DOHH2 (cell line): Measurements from ENCODE around the gene UNC13B.
A peak's percentile ranks its signal among the peaks of the same experiment; 100 is the strongest.

Experiments
- H3F3A ChIP-seq: fragments of 200-600 bp; sonication (generic), shearing (Covaris generic); 2 replicates; pipeline ENCODE4 v1.6.0; 2016; ENCODE audit warnings: antibody characterized with exemption, mild to moderate bottlenecking; ENCODE audit not compliant: control insufficient read depth, insufficient read depth
- H3K27ac ChIP-seq: fragments of 200-600 bp; sonication (generic); 2 replicates; pipeline ENCODE4 v1.5.1; 2014; ENCODE audit warnings: low read depth, mild to moderate bottlenecking, low read length, moderate library complexity
- H3K27me3 ChIP-seq: fragments of 200-600 bp; sonication (generic); 2 replicates; pipeline ENCODE4 v1.6.1; 2014; ENCODE audit warnings: mild to moderate bottlenecking, low read length, mixed read lengths; ENCODE audit not compliant: control insufficient read depth
- H3K36me3 ChIP-seq: fragments of 200-600 bp; sonication (generic); 2 replicates; pipeline ENCODE4 v1.6.1; 2014; ENCODE audit warnings: mild to moderate bottlenecking, low read length, moderate library complexity, mixed read lengths; ENCODE audit not compliant: control insufficient read depth
- H3K4me1 ChIP-seq: fragments of 200-600 bp; sonication (generic); 2 replicates; pipeline ENCODE4 v1.6.1; 2014; ENCODE audit warnings: mild to moderate bottlenecking, low read length, mixed read lengths; ENCODE audit not compliant: control insufficient read depth
- H3K4me2 ChIP-seq: fragments of 200-600 bp; sonication (generic); 2 replicates; pipeline ENCODE4 v1.6.0; 2014; ENCODE audit warnings: mild to moderate bottlenecking, low read length, moderate library complexity
- H3K4me3 ChIP-seq: fragments of 200-600 bp; sonication (generic); 2 replicates; pipeline ENCODE4 v1.5.1; 2014; ENCODE audit warnings: mild to moderate bottlenecking, low read length, mixed read lengths
- H3K79me2 ChIP-seq: fragments of 200-600 bp; sonication (generic); 2 replicates; pipeline ENCODE4 v1.6.1; 2014; ENCODE audit warnings: mild to moderate bottlenecking, low read length, mixed read lengths; ENCODE audit not compliant: control insufficient read depth
- H3K9me2 ChIP-seq: fragments of 200-600 bp; sonication (generic); replicated peaks from 2 replicates; pipeline ENCODE4 v1.6.1; 2014; ENCODE audit warnings: mild to moderate bottlenecking, low read length, mixed read lengths; ENCODE audit not compliant: control insufficient read depth
- H3K9me3 ChIP-seq: fragments of 200-600 bp; sonication (generic); 2 replicates; pipeline ENCODE4 v1.6.1; 2014; ENCODE audit warnings: antibody characterized with exemption, low read length, mixed read lengths; ENCODE audit not compliant: control insufficient read depth, insufficient read depth
- H4K20me1 ChIP-seq: fragments of 200-600 bp; sonication (generic); 2 replicates; pipeline ENCODE4 v1.6.0; 2014; ENCODE audit warnings: low read depth, mild to moderate bottlenecking, antibody characterized with exemption, low read length, moderate library complexity; ENCODE audit not compliant: control insufficient read depth, insufficient read depth
- EZH2phosphoT487 ChIP-seq: fragments of 200-600 bp; sonication (generic); IDR thresholded peaks from 2 replicates; pipeline ENCODE4 v1.6.1; 2017; ENCODE audit warnings: borderline replicate concordance, mild to moderate bottlenecking, antibody characterized with exemption, low read length, moderate library complexity, mixed read lengths
- TF ChIP-seq, protein P1 (sequence below): fragments of 200-600 bp; sonication (generic); IDR thresholded peaks from one replicate; pipeline ENCODE4 v1.5.1; 2014; ENCODE audit warnings: antibody characterized with exemption, mild to moderate bottlenecking, low read depth, low read length; ENCODE audit not compliant: poor library complexity, severe bottlenecking

The UNC13B gene

DNA sequence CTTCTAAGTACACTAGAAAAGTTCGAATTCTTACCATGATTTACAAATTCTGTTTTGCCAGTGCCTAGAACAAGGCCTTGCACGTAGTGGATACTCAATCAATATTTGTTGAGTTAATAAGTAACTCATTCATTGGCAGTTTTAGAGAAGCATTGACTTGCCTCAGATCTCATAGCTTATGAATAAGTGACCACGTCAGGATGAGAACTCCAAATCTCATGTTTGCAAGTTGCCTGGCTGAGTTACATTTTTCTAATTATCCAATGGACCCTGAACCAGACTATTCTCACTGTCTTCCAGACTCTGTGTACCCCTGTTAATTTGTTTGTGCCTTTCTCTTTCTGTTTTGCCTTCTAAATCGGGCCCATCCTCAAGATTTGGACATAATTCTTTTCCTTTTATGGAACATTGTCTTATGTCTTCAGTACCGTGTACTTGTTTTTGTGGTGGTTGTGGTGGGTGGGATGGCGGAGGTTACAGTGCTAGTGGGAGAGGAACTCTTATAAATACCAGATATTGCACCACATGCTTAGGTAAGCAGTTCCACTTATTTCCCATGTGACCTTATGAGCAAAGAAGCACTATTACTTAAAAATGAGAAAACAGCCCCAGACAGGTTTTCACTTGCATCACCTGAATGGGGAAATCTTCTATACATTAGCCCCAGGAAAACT, 96.3 kb downstream of the UNC13B start:
- H3K4me2 ChIP-seq: no peak overlapping the region

DNA sequence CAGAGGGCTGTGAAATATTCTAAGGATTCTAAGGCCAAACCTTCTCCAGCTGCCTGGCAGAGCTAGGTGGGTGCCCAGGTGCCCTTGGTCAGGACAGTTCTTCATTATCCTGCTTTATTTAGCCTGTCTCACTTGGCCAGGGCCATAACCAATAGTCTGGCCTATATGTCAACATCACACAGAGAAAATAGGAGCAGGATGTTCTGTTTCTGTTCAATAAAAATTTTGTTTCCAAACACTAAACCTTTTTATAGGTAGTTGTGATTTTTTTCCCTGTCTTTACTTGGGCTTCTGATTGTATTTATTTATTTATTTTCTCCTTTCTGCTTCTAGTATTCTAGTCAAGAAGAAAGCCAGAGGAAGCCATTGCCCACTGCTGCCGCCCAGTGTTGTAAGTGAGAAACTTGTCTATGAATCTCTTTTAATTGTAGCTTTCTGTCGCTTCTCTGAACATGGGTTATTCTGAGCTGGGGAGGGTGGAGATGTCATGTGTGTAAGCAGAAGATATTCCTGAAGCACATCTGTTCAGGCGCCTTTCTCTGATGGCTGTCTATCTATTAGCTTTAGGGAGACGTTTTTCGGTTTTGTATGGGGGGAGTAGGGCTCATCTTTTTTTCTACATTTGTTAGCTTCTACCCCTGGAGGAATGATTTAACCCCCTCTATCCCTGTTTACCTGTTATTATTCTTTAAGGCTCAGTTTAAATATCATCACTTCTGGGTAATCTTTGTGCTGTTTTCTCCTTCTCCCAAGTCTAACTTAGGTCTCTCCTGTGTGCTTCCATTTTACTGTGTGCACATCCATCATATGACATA, 97.1 kb downstream of the UNC13B start:
- TF ChIP-seq, protein P1, sequence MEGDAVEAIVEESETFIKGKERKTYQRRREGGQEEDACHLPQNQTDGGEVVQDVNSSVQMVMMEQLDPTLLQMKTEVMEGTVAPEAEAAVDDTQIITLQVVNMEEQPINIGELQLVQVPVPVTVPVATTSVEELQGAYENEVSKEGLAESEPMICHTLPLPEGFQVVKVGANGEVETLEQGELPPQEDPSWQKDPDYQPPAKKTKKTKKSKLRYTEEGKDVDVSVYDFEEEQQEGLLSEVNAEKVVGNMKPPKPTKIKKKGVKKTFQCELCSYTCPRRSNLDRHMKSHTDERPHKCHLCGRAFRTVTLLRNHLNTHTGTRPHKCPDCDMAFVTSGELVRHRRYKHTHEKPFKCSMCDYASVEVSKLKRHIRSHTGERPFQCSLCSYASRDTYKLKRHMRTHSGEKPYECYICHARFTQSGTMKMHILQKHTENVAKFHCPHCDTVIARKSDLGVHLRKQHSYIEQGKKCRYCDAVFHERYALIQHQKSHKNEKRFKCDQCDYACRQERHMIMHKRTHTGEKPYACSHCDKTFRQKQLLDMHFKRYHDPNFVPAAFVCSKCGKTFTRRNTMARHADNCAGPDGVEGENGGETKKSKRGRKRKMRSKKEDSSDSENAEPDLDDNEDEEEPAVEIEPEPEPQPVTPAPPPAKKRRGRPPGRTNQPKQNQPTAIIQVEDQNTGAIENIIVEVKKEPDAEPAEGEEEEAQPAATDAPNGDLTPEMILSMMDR: peak; percentile 64
- TF ChIP-seq EZH2phosphoT487: no peak
- H3K27ac ChIP-seq: no peak overlapping the region

More for the DNA sequence above, 96.3 kb downstream of the UNC13B start:
- H3F3A ChIP-seq: no peaks in the 10 kb centered on the region
- H3K4me3 ChIP-seq: no peak overlapping the region
- no peaks in the 10 kb centered on the region for H3K36me3 ChIP-seq
- H3K27ac ChIP-seq: no peak overlapping the region
- H3K4me1 ChIP-seq: no peaks in the 10 kb centered on the region
- TF ChIP-seq, protein P1: no peak
- no peaks in the 10 kb centered on the region for H3K27me3 ChIP-seq
- H3K9me3 ChIP-seq: no peaks in the 10 kb centered on the region
- no peaks in the 10 kb centered on the region for H4K20me1 ChIP-seq
- no peaks in the 10 kb centered on the region for H3K79me2 ChIP-seq
- no peaks in the 10 kb centered on the region for H3K9me2 ChIP-seq

DNA sequence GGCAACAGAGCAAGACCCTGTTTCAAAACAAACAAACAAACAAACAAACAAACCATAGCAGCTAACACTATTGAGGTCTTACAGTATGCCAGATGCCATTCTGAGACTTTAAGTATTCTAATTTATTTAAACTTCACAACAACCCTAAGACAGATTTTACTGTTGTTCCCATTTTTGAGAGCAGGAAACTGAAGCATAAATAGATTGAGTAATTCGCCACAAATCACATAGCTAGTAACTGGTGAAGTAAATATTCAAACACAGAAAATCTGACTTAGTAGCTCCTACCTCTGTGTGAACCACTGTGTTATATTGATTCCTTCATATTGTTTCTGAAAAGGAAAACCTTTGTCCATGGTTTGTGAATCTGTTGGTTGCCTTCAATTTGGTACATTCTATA, 98.4 kb downstream of the UNC13B start:
- Histone ChIP-seq H3K9me2 (no peaks in the 10 kb centered on the region), H3K36me3 (no peaks in the 10 kb centered on the region), H3K4me1 (no peaks in the 10 kb centered on the region)

More for the DNA sequence above, 97.1 kb downstream of the UNC13B start:
- Histone ChIP-seq H3K79me2 (no peaks in the 10 kb centered on the region), H3K4me2 (no peak overlapping the region), H4K20me1 (no peaks in the 10 kb centered on the region), H3K27me3 (no peaks in the 10 kb centered on the region), H3K4me1 (no peaks in the 10 kb centered on the region), H3K36me3 (no peaks in the 10 kb centered on the region), H3F3A (no peaks in the 10 kb centered on the region), H3K9me3 (no peaks in the 10 kb centered on the region), H3K9me2 (no peaks in the 10 kb centered on the region), H3K4me3 (no peak overlapping the region)

More for the DNA sequence above, 98.4 kb downstream of the UNC13B start:
- H3K27me3 ChIP-seq: 0 out of 2 replicates have a peak, but pooled peaks cover 4% of the 10 kb centered on the region
- H4K20me1 ChIP-seq: no peaks in the 10 kb centered on the region
- no peaks in the 10 kb centered on the region for H3K79me2 ChIP-seq
- no peak overlapping the region for H3K4me3 ChIP-seq
- H3K4me2 ChIP-seq: no peak overlapping the region
- H3K9me3 ChIP-seq: no peaks in the 10 kb centered on the region
- no peak overlapping the region for H3K27ac ChIP-seq
- H3F3A ChIP-seq: no peaks in the 10 kb centered on the region
- no peak for TF ChIP-seq EZH2phosphoT487
- TF ChIP-seq, protein P1: no peak
